Fibroblast of gingiva (primary cell): ENCODE results near the gene TACO1.

ENCODE experiments used
- DNase-seq: peaks from one replicate; pipeline ENCODE4 v3.0.0-alpha.2; 2011; ENCODE audit warnings: low read depth

The TACO1 gene

DNA sequence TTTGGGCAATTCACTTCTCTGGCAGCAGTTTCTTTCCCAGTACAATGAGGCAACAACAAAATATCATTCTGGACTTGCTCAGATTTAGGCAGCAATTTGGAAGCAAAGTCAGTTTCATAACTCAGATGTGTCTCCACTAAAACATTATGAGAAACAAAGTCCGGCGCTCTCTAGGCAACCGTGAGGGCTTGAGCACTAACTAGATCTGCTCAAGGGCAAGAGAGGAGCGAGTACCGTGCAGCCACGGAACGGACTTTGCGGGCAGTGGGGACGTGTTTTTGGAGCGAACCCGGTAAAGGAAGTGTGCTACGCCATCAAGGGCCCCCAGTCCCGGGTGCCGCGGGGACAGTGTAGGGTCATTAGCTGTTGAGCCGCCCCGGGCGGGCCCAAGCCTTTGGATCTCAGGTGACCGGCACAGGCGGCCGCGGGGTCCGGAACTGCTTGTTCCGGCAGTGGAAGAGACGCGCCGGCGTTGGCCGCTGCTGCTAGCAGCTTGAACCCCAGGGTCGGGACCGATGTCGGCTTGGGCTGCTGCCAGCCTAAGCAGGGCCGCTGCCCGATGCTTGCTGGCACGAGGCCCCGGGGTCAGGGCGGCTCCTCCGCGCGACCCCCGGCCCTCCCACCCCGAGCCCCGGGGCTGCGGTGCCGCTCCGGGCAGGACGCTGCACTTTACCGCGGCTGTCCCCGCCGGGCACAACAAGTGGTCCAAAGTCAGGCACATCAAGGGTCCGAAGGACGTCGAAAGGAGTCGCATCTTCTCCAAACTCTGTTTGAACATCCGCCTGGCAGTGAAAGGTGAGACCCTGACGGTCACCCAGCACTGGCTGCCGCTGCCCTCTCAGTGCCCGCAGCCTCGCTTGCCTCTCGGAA is at the start of gene TACO1:
TACO1 (plus strand) TSS at position 327 of the 870 bp plus-strand sequence; CDS start at position 516, 189 bp downstream.
- peak; percentile 85 for DNase-seq

DNA sequence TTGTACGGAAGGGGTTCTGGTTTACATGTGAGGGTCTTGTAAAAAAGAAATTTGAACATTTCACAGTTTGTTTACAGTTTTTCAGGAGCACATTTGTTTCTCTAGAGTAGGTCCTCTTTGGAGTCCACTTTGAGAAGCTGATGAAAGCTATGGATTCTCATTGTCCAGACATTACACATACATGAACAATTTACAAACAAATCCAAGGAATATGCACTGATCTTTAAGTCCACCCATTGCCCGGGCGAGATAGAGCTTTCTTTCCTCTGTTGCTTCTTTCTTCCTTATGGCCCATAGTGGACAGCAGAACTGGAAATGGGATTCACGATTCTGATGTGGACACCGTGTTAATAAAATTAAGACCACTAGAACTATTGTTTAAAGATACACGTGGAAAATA is 48.5 kb upstream of the TACO1 start:
- no peak for DNase-seq

DNA sequence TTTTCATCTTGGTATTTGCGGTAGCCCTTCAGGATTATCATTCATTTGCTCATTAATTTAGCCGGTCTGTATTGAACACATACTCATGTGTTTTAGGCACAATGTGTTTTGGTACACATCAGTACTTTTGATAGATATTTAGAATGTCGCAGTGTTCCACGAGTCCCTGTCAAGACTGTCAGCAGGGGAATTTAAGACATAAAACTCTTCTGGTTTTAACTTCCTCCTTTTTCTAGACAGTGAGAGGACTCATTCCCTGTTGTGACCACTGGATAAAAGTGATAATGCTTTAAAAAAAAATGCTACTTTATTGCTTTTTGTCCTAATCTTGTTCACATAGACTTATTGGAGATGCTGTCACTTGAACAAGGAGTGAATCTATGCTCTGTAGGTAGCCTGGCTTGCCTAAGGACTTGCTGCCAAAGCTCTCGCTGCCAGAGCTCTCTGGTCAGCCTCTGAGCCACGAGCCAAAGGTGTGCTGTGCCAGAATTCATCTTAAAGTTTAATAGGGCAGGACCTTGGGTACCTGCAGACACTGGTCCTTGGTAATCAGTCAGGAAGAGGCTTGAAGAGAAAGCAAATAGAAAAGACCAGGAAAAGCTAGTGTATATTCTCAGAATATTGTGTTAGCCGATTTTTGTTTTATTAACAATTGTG is 45.1 kb upstream of the TACO1 start:
- DNase-seq, result no peak

DNA sequence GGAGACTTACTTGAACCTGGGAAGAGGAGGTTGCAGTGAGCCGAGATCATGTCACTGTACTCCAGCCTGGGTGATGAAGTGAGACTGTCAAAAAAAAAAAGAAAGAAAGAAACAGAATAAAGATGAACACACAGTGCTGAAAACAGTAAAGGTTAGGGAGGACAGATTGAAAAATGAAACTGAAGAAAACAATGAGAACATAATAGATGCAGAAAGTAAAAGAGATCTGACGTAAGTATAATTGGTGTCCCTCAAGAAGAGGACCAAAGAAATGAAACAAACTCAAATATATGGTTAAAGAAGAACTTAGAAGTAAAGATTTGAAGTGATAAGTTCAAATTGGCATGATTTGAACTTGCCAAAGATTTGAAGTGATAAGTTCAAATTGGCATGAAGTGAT is 43.3 kb upstream of the TACO1 start:
- DNase-seq, result no peak

DNA sequence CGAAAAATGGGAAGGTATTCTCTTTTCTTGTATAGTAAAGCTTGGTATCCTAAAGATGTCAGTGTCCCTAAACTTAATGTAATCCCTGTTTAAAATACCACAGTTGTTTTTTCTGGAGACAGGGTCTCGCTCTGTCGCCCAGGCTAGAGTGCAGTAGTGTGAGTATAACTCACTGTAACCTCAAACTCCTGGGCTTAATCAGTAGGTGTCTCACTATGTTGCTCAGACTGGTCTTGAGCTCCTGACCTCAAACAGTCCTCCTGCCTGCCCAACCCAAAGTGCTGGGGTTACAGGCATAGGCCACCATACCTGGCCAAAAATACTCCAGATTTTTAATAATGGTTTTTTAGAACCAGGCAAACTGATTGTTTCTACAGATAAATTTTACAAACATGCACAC is 42.3 kb upstream of the TACO1 start:
- no peak for DNase-seq

DNA sequence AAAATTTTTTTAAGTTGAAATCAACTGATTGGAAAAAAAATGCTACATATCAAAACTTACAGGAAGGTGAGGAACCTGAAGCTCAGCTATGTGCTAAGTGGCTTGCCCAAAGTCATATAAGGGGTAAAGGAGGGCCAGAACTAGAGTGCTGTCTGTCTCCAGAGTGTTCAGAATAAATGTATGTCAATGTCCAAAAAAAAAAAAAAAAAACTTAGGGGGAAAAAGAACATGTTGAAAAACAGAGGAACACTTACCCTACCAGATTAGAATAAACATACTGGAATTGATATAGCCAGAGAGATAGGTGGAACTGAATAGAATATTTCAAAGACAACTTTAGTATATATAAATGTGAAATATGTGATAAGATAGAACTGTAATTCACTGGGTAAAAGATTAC is 38.9 kb upstream of the TACO1 start:
- DNase-seq, result no peak

DNA sequence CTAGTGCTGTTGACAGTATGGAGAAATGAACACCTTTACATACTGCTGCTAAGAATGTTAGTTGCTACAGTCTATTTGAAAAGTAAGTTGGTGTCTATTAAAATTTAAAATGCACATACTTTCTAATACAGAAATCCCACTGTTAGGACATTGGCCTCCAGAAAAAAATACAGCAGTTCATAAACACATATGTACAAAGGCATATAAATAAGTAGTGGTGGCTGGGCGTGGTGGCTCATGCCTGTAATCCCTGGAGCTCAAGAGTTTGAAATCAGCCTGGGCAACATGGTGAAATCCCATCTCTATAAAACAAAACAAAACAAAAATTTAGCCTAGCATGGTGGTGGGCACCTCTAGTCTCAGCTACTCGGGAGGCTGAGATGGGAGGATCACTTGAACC is 37.4 kb upstream of the TACO1 start:
- DNase-seq, result no peak

DNA sequence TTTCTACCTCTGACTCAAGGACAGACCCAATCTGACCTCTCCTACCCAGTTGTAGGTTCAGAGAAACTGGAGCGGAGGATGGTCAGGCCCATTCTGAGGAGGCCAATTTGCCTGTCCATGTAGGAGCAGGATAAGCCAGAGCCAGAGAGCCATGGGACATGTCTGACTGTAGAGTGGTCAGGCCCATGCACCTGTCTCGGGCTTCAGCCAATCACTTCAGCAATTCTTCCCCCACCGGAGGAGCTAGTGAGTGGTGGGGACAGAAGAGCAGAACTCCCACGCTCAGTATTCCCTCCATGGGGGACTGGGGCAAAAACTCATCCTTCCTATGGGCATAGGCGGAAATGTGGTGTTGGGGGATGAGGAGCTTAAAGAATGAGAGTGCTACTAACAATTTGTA is 36.1 kb upstream of the TACO1 start:
- DNase-seq, result no peak

DNA sequence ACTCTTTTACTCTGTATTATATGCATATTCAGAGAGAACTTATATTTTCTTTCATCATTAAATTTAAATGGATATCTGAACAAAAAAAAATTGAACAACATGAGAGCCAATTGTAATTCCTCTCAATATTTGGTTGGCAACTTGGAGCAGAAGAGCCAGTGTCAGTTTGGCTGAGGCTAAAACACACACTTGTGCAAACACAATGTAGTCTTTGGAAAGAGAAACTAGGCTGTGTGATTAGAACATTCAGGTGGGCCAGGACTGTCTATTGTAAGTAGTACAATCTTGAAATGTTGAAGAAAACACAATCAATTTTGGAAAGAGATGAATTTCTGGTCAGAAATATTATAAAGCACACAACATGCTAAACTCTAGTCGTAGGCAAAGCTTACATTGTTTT is 33.5 kb upstream of the TACO1 start:
- no peak for DNase-seq

DNA sequence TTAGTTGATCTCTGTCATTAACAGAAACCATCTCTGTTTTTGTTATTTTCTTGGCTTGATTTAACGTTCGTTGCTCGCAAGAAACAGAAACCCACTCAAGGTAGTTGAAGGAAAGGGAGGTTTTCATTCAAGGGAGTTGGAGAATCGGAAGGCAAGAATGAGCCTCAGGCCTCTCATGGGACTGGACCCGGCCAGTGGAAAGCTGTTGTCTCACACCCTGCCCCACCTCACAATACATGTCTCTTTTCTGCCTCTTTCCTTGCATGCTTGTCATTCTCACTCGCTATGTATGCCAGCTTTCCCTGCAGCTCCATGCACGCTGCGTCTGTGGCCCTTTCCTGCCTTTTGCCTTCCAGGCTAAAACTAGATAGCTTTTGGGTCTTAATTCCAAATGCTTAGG is 32.1 kb upstream of the TACO1 start:
- no peak for DNase-seq

DNA sequence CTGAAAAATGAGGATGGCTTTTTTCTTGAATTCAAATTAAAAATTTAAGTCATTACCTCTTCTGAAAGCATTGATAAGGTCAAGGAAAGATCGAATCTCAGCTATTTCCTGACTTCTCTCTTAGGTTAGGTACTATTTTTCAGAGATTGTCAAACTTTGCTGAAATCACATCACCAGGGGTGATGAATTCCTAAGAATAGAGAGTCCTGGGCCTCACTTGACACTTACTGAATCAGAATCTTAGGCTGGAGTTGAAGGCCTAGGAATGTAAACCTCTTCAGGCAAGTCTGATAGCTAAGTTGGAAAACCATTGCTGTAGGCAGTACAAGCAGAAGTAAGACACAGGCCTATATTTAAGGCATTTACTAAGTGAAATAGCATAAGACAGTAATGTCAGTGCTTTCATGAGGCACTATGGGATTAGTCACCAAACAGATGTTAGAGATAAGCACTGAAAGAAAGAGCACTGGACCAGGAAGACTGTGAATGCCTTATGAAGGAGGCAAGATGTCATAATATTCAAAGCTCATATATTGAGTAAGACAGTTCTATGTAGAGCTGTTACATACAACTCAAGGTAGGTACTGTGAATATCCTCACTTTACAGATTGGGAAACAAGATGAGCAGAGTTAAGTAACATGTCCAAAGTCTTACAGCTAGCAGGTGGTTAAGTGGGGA is 28.9 kb upstream of the TACO1 start:
- DNase-seq, result peak; percentile 27

DNA sequence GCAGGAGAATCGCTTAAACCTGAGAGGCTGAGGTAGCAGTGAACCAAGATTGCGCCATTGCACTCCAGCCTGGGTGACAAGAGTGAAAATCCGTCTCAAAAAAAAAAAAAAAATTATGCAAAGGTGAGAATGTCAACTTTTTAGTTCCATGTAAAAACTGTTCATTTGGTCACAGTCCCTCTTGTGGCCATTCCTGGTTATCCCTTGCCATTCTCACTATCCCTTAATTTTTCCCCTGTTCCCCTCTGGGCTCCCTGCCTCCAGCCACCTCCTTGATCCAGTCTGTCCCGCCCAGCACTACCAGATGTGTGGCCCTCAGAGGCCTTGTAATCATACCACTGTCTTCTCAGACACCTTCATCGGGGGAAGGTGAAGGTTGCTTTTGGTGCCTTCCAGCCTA is 27.1 kb upstream of the TACO1 start:
- DNase-seq, result no peak

DNA sequence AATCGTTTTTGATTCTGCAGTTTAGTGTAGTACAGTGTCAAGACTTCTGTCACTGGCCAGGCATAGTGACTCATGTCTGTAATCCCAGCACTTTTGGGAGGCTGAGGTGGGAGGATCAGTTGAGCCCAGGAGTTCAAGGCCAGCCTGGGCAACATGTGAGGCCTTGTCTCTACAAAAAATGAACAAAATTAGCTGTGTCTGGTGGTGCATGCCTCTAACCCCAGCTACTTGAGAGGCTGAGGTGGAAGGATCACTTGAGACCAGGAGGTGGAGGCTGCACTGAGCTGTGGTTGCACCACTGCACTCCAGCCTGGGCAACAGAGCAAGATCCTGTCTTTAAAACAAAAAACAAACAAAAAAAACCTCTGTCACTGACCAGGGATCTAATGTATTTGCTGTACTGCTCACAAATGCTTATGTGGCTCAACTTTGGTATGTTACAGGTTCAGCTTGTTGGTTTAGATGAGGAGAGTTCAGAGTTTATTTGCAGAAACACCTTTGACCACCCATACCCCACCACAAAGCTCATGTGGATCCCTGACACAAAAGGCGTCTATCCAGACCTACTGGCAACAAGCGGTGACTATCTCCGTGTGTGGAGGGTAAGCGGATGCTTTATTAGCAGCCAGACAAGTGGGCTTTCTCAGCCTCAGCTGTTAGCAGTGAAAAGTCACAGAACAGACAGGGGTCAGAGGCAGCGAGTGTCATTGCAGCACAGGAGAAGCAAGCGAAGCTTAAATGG is 22.5 kb upstream of the TACO1 start:
- DNase-seq, result no peak

DNA sequence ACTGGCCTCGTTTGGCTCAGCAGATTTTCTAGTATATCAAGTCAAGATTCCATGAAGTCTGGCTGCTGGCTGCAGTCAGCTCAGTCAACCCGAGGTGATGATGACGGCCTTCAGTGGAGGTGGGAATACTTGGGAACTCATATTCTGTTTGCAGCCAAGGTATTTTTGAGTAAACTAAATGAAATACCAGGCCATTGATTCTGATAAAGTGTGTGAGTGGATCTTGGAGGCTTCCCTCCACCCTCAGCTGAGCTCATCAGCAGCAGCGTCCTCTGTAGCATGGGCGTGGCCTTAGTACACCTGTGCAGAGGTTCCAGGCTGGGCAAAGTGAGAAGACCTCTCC is 22.0 kb upstream of the TACO1 start:
- DNase-seq, result no peak

DNA sequence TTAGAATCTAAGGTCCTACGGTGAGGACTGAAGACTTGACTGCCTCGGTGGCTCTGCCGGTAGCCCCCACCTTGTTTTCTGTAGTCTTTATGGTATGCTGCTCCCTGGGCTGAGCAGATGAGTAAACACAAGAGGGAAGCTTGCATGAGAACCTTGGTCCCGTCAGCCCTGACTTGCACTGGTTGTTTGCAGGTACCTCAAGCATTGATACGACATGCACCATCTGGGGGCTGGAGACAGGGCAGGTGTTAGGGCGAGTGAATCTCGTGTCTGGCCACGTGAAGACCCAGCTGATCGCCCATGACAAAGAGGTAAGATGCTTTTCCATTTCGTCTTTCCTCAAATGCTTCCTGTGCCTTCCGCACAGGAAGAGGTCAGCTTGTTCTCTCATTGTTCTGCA is 21.1 kb upstream of the TACO1 start:
- DNase-seq, result no peak

DNA sequence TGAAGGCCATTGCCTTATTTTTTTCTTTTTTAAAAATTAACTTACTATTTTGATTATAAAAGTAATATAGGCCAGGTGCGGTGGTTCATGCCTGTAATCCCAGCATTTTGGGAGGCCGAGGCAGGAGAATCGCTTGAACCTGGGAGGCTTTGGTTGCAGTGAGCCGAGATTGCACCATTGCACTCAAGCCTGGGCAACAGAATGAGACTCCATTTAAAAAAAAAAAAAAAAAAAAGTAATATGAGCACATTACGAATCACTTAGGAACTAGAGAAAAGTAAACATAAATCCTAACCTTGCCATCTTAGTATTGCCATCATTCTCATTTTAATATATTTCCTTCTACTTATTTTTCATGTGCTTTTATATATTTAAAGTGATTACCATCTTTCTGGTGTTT is 12.9 kb upstream of the TACO1 start:
- DNase-seq, result no peak

DNA sequence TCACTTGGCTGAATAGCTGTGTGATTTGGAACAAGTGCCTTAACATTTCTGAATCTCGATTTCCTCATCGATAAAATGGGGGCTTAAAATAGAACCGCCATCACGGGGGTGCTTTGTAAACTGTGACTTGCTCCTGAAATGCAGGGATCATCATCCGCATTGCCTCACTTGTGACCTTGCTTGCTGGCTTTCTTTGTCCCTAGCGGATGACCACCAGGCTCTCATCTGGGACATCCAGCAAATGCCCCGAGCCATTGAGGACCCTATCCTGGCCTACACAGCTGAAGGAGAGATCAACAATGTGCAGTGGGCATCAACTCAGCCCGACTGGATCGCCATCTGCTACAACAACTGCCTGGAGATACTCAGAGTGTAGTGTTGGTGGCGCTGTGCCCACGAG is 11.9 kb upstream of the TACO1 start:
- no peak for DNase-seq

DNA sequence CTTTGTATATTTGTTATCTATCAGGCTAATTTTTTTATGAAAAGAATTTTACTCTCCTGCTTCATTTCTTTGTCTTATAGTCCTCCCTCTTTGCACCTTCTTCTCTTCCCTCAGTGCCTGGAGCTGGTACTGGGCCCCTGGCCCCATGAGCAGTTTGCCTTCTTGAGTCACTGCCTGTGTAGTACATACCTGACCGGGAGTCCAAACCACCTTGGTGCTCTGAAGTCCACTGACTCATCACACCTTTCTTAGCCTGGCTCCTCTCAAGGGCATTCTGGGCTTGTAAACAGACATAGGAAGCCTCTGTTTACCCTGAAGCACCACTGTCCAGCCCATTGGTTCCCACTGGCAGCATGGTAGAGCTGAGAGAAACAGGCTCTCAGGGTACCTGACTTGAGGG is 11.0 kb upstream of the TACO1 start:
- DNase-seq, result no peak

DNA sequence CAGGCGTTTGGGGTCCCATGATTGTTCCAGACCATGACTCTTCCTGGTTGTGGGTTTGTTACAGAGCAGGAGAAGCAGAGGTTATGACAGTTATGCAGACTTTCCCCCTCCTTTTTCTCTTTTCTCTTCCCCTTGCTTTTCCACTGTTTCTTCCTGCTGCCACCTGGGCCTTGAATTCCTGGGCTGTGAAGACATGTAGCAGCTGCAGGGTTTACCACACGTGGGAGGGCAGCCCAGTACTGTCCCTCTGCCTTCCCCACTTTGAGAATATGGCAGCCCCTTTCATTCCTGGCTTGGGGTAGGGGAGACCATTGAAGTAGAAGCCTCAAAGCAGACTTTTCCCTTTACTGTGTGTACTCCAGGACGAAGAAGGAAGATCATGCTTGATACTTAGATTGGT is 7.9 kb upstream of the TACO1 start:
- DNase-seq, result no peak

DNA sequence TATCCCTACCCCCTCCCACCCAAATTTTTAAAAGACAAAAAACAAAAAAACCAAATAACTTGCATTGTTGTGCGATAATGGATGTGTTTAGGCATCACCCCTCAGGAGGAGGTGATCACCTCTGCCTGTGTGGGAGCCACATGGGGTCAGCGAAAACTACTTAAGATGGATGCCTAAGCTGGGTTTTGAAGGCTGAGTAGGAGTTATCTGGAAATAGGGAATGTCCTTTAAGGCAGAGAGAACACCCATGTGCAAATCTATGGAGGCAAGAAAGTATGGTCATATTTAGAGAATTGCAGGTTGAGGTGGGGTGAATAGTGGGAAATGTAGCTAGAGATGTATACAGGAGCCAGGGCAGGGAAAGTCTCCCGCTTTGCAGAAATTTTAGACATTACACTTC is 5.6 kb upstream of the TACO1 start:
- no peak for DNase-seq

DNA sequence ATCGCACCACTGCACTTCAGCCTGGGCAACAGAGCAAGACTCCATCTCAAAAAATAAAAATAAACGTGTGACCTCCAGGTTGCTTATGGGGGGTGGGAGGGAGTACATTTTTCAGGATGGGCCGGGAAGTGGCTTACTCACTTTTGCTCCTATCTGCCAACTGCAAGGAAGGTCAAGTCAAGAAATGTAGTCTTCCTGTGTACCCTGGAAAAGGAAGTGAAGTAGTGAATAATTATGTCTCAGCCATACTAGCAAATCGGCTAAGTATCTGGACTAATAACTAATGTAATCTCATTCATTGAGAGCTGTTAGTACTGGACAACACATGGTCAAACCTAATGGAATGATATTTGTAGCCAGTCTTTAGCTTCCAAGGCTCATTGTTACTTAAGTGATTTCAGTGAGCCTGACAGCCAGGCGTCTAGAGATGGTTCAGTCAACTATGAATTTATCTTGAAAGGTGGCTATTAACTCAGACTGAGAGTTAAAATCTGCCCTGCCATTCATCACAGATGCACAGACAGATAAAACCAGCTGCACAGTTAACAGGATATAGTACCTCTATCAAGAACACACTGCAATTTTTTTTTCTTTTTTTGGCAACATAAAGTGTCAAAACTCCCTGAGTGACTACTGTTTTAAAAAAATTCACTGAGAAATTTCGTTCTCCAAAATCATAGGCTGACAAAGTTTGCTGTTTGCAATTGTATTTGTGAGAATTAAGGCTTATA is 3.7 kb upstream of the TACO1 start:
- no peak for DNase-seq

DNA sequence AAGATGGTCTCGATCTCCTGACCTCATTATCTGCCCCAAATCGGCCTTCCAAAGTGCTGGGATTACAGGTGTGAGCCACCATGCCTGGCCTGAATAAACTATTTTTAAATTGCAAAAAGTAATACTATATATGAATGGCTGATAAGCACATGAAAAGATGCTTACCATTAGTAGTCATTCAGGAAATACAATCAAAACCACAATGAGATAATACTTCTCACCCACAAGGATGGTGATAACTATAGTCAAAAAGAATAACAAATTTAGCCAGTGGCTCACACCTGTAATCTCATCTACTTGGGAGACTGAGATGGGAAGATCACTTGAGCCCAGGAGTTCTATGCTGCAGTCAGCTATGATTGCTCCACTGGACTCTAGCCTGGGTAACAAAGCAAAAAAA is 2.4 kb upstream of the TACO1 start:
- DNase-seq, result no peak
